GM12872 (cell line): ENCODE results near the gene GUCY2D.

Experiments
- TF ChIP-seq, protein P1 (sequence below): IDR thresholded peaks from 3 replicates; pipeline ENCODE4 v1.5.1; 2011; ENCODE audit warnings: low read depth, mild to moderate bottlenecking, low read length, moderate library complexity; ENCODE audit not compliant: insufficient read depth

The GUCY2D gene

DNA sequence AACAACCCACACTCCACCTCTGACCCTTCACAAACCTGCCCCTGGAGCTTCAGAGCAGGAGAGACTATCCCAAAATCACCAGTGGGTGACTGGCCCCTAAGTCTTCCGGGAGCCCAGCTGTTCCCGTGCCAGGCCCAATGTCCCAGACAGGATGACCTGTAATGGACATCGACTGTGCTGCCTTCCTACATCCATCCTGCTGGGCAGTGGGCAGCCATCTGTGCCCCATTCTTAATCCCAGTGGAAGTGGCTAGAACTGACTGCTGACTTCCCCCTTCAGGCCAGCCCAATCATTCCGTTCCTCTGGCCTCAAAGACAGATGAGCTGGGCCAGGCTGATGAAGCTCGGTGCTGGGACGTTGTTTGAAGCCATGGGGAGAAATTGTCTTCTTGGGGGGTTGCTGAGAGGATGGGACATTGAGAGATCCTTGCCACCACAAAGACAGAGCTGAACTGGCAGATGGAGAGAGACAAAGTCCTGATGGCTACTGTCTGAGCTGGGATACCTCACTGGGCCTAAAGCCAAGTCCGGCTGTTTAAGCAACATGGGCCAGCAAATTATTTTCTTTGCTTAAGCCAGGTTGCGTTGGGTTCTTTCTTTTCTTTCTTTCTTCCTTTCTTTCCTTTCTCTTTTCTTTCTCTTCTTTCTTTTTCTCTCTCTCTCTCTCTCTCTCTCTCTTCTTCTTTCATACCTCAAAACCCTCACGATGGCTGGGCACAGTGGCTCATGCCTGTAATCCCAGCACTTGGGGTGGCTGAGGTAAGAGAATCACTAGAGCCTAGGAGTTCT lies 18.6 kb downstream of the GUCY2D start:
- TF ChIP-seq, protein P1, sequence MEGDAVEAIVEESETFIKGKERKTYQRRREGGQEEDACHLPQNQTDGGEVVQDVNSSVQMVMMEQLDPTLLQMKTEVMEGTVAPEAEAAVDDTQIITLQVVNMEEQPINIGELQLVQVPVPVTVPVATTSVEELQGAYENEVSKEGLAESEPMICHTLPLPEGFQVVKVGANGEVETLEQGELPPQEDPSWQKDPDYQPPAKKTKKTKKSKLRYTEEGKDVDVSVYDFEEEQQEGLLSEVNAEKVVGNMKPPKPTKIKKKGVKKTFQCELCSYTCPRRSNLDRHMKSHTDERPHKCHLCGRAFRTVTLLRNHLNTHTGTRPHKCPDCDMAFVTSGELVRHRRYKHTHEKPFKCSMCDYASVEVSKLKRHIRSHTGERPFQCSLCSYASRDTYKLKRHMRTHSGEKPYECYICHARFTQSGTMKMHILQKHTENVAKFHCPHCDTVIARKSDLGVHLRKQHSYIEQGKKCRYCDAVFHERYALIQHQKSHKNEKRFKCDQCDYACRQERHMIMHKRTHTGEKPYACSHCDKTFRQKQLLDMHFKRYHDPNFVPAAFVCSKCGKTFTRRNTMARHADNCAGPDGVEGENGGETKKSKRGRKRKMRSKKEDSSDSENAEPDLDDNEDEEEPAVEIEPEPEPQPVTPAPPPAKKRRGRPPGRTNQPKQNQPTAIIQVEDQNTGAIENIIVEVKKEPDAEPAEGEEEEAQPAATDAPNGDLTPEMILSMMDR: no peak

DNA sequence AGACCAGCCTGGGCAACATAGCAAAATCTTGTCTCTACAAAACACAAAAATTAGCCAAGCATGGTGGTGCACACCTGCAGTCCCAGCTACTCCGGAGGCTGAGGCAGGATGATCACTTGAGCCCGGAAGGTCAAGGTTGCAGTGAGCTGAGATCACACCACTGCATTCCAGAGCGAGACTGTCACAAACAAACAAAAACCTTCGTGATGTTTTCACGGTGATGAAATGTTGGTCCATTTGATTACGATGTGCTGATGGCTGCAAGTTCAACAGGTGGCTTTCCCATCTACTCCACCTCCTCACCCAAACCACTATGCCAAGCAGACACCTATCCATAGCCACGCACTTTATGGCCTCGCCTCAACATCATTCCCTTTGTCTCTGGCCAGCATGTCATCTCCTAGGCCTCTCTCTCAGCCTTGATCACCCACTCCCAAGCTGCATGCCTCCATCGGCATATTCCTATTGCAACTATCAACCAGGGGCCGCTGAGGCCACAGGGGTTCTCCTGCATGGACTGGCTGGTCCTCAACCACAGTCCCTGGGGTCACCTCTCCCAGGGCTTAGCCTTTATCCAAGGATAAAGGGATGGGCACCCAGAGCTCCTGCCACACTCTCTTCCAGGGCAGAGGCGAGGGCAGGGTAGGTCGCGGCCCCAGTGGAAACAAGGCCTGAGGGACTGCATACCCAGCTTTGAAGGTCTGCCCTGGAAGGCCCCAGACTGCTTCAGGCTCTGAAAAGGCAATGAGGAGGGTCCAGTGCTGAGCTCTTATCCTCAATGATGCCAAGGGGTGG lies 19.3 kb downstream of the GUCY2D start:
- TF ChIP-seq, protein P1: no peak

DNA sequence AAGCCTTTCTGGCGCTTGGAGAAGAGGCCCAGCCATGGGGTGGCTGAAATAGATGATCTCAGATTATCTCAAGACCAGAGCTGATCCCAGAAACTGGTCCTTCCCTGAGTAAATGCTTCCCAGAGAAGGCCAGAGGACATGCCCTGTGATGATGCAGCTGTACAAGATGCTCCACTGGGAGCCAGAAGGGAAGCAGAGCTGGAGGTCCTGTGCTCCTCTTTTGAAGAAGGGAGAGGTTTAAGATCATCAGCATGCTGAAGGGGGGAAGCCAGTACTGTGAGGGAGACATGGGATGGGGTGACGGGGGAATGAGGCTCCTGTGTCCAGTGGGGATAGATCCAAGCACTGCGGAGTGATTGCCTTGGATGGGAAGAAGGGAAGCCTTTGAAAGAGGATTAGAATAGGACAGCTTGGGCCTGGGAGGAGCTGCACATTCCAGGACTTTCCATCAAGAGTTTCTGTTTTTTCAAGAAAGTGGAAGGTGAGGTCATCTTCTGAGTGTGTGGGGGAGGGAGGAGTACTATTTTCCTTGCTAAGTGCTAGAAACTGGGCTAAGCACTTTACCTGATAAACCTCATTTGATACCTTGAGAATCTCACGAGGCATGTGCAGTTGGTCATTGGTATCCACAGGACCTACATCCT lies 20.1 kb downstream of the GUCY2D start:
- TF ChIP-seq, protein P1: no peak

DNA sequence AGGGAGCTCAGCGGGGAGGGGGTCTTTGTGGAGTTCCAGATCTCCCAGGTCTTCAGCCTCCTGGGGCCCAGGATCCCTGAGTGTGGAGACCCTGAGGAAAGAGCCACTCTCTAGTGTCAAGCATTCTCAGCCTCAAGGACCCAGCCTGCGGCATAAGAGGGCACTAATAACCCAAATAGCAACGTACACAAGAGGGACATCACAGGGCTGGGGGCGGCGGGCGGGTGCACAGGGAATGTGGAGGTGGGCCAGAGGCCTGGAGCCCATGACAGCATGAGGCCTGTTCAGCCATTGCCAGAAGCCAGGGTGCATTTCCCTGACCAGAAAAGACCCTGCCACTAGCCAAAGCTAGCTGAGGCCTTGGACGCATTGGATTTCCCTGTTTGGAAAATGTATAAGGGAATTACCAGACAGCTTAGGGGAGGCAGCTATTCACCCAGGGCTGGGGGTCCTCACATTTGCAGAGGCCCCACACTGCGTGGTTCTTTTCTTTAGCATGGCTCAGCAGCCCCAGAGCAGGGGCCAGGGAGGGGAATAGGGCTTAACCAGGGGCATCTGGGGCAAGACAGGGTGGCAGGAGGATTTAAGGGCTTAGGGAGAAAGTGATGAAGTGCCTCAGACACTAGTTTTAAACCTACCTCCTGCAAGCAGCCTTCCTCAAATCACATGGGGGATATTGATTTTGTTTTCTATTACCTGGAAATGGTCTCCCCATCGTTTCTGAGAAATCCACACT lies 22.9 kb downstream of the GUCY2D start:
- TF ChIP-seq, protein P1: no peak

DNA sequence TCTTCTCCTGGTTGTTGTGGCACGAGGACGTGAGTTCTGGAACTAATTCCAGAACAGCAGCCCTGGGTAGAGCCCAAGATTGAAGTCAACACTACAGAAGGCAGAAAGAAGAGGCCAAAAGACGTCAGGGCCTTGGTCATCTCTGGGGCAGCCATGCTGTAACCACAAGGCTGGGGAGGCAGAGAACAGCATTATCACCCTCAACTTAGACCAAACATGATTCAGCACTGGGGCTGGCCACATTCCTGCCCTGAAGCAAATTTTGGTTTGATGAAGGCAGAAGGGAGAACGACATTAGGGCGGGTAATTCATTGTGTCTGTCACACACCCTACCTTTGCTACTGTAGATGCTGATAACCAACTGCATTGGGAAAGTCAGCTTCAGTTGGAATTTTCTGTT lies 26.7 kb downstream of the GUCY2D start:
- TF ChIP-seq, protein P1: no peak

DNA sequence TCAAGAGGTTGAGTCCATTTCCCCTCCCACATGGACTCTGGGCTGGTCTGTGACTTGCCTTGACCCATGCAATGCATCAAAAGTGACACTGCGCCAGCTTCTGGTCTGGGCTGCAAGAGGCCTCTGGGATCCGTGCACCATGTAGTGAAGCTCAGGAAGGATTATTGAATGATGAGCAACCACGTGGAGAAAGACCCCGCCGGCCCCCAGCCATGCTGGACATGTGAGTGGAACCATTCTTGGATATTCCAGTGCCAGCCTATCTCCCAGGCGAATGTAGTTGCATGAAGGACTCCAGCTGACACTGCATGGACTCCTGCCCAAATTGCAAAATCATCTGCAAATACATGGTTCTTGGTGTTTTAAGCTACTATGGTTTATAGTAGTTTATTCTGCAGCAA lies 28.8 kb downstream of the GUCY2D start:
- TF ChIP-seq, protein P1: no peak
